ENCODE measurements around the gene GALNT16.
"Not testable (repeated sequence)": the region's sequence is repeated elsewhere in the genome, so short reads cannot be mapped to it uniquely, and the experiment has no call there.

GALNT16 gene

DNA sequence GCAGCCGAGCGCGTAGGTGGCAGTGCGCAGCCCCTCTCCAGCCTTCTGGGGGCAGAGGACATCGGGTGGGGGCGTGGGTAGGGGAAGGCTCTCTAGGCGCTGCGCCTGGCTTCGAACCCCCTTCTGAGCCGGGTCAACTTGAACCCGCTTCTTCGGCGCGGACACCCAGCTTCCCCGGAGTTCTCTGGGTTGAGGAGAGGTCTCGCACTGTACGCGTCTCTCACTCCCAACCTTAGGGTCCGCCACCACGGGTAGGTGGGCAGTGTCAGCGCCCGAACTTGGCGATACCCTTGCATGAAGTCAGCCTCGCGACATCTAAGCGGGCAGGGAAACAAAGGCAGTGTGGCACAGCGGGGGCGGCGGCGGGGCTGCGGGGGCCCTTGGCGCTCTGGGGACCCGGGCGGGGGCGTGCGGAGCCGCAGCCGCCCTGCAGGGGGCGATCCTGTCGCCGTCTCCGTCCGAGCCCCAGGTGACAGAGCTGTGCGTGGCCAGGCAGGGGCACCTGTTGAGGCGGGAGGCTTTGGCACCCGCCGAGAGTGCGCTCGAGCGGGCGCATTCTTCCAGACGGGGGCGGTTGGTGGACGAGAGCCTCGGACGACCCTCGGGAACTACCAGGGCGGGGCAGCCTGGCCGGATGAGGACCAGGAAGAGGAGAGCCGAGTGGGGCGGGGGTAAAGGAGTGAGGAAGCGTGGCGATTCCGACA lies 1.1 kb downstream of the GALNT16 start:
- DNase-seq: peak; percentile 43

DNA sequence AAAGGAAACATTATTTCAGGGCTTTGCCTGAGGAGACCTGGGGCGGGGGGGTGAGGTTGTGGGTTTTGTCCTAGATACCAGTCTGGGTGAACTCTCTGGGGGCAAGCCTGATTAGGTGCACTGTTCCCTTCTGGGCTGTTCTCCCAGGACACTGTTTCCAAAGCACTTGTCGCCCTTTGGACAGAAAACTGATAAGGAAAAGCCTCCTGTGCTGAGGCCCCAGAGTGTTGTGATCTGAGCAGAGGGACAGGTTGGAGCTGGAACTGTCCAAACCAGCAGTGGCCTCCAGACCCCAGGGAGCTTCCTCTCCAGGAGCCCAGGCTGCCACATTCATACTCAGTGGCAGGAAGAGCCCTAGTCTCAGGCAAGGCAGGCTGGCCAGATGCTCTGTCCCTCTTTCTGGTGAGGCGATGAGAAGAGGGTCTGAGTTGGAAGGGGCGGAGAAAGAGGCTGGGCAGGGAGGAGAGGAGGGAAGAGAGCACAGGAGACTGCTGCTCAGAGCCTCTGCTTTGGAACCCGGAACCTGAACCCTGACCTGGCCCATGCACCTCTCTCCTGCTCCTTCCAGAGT lies 1.9 kb downstream of the GALNT16 start:
- no peak for DNase-seq

DNA sequence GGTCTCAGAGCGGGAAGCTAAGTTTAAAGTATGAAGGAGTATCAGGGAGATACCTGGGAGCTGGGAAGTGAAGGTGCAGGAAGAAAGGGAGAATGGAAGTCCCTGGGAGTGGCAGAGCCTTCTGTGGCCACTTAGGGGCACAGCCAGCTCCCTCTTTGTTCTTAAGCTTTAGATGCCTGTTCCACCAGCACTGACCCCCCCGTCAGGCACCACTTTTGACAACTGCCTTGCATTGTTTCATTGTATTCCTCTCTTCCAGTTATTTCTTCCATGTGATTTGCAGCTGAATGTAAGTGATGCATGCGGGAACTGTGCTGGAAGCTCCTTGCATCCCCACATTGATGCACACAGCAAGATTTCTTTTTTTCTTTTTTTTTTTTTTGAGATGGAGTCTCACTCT lies 2.6 kb downstream of the GALNT16 start:
- DNase-seq: no peak

DNA sequence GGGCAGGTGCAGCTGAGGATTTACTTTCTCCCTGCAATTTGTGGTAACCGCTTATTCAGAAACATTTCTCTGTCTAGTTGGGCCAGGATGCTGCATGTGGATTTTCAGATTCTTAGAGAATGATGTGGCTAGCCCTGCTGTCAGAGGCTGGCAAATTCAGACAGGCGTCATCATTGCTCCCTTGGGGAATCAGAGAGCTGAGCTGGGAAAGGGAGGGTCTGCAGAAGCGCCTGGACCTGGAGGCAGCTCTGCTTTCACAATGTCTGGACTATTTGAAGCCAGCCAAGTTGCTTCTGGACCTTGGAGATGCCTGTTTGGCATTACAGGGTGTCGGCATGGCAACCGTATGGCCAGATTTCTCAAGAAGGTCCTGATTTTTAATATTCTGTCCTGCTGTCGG lies 3.4 kb downstream of the GALNT16 start:
- DNase-seq: peak; percentile 78

DNA sequence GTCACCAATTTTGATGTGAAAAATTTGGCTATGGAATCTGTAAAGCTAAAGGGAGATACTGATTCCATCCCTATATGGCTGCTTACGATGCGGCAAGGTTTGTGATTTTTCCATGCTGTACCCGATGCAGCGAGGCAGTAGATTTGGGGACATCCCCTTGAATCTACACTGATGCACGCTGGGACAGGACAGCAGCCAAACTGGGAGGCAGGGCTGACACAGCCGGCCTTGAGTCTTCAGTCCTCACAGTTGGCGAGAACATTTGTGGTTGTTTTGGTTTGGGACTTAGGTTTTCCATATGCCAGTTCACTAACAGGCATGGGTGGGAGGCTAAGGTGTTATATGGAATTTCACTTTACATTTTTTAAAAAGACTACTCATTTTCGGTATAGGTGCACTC lies 3.8 kb downstream of the GALNT16 start:
- DNase-seq: no peak

DNA sequence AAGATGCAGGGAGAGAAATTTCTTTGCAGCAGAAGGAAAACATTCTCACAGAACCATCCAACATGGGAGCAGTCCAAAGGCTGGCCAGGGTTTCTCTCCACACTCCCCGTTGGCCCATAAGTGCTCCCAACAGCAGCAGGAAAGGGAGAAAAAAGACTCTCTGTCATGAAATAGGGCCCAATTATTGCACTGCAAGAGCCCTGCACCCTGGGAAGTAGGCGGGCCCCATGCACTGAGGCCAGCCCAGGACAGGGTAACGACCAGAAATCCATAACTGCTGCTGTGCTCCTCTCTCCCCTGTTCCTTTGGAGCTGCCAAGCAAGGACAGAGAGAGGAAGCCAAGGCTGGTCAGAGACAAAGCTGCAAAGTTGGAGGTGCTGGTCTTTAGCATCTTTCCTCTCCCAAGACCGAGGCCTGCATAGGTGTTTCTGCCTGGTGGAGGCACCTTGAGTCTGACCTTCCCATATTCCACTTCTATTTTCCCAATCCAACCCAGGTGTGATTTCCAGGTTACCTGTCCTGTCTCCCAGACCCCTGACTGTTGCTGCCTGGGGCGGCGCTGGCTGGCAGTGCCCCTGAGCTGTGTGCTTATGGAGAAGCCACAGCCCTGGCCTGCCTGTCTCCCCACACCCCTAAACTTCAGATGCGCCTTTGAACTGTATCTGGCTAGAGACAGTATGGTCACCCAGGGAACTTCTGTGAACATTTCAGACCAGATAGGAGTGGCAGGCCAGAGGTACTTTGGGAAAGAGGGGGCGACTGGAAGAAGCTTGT lies 6.8 kb downstream of the GALNT16 start:
- no peak for DNase-seq

DNA sequence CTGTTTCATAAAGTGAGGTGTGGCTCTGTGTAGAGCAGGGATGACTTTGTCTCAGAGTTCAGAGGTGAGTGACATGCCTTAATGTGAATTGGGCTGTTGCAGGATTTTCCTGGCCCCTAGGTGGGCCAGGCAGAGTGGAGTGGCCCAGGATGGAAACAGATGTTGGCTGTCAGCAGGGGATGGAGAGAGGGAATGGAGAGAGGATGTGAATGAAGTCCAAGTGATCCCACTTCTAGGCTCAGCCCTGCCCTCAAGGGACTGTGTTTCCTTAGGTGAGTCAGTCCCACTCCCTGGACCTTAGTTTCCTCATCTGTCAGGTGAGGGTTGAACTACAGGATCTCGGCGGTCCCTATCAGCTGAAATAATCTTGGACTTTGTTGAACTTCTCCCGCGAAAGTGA lies 7.5 kb downstream of the GALNT16 start:
- no peak for DNase-seq

DNA sequence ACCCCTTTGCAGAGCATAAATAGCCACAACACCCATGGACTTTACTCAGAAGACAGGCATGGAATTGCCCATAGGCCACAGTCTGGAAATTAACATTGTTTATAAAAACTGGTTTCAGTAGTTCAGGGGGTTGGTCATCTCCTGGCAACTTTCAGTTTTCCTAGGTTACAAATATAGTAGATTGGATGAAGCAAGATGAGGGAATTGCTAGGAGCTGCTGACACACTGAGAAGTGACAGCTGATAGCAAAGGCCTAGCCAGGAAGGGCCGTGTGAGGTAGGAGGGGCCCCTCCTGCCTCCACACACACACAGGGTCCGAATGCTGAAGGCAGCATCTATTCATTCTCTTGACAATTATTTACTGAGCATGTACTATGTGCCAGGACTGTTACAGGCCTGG lies 8.3 kb downstream of the GALNT16 start:
- no peak for DNase-seq

DNA sequence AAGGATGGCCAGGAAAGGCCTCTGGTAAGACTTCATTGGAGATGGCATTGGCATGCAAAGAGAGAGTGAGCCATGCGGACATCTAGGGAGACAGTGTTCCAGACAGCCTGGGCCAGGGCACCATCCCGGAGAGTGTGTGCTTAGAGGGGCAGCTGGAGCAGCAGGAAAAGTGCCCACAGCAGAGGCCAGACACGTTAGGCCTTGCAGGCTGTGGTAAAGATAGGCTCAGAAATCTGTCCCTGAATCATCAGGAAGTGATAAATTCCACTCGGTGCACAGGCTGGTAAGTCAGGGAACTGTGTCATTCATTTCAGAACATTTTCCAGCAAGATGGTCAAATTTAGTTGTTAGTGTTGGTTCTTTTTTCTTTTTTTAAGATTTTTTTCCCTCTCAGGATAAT lies 8.8 kb downstream of the GALNT16 start:
- no peak for DNase-seq

DNA sequence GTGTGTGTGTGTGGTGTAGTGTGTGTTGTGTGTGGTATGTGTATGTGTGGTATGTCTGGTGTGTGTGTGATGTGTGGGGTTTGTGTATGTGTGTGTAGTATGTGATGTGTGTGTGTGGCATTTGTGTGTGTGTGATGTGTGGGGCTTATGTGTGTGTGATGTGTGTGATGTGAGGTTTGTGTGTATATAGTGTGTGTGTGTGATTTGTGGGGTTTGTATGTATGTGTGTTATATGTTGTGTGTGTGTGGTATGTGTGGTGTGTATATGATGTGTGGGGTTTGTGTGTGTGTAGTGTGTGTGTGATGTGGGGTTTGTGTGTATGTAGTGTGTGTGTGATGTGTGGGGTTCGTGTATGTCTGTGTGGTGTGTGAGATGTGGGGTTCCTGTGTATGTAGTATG lies 9.4 kb downstream of the GALNT16 start:
- no peak for DNase-seq

DNA sequence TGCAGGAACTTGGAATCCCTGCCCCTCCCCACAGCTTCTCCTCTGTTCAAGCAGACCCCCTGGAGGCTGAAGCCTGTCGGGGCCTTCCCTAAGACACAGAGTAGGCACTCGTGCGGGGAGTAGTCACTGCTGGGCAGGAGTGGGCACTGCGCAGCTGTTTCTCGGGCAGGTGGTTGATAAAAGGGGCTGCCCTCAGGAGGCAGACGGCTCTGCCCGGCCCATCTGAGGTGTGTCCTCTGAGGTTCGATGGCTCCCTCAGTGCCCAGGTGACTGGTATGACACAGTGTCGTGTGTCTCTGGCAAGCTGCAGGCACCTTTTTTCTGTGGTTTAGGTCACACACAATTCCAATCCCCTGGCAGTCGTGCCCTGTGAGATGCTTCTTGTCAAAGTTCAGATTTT lies 10.1 kb downstream of the GALNT16 start:
- no peak for DNase-seq

DNA sequence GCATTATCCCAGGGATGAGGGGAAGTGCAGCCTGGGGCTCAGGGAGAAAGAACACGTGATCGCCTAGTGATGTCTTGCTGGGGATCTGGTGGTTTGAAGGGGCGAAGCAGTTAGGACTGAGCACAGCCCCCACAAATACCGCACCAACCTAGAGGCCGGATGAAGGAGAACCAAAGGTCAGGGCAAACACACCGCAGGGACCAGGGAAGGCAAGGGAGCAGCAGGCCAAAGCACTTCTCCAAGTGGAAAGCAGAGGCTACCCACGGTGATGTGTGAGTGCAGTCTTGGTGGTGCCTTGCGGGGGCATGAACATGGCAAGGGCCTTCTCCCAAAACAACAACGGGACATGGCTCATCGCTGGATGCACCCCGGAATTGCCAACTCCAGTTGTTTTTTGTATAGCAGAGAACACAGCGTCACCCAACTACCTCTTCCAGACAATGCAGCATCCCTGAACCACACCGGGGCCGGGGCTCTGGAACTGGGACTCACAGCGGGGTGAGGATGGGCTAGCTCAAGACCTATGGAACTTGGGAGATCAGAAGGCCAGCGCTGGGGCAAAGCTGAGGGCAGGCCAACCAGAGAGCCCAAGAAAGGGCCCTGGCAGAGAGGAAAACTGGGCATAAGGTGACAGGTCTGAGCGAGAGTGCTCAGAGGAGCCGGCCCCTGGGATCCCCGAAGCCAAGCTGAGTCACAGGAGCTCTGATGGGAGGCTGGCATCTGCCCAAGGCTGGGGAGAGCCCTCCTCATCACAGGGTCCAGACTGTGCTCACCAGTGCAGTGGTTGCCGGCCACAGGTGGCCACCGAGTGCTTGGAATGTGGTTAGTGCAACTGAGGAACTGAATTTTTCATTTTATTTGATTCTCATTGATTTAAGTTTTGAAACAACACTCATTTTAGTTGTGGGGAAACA lies 11.1 kb downstream of the GALNT16 start:
- DNase-seq: no peak

DNA sequence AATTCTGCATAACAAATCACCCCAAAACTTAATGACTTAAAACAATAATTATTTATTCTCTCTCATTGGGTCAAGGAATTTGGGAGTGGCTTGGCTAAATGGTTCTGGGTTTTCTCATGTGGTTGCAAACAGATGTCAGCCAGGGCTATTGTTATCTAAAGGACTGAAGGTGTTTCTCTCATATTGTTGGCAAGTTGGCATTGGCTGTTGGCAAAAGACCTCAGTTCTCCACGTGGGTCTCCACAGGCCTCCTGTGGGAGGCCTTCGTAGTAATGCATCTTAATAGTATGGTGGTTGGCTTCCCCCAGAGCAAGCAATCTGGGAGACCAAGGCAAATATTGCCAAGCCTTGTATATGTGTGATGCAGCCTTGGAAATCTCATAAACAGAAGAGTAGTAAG lies 14.4 kb downstream of the GALNT16 start:
- DNase-seq: no peak

DNA sequence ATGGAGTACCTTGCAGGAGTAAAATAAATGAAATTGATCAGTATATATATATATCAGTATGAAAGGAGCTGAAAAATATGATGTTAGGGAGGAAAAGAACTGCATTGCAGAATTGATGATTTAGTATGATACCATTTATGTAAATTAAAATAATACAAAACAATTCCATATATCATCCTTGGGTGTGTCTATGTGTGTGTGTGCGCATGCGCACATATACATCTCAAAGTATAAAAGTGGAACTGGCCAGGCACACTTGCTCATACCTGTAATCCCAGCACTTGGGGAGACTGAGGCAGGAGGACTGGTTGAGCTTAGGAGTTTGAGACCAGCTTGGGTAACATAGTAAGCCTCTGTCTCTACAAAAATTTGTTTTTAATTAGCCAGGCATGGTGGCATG lies 15.4 kb downstream of the GALNT16 start:
- no peak for DNase-seq

DNA sequence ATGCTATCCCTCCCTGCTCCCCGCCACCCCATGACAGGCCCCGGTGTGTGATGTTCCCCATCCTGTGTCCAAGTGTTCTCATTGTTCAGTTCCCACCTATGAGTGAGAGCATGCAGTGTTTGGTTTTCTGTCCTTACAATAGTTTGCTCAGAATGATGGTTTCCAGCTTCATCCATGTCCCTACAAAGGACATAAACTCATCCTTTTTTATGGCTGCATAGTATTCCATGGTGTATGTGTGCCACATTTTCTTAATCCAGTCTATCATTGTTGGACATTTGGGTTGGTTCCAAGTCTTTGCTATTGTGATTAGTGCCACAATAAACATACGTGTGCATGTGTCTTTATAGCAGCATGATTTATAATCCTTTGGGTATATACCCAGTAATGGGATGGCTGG lies 17.4 kb downstream of the GALNT16 start:
- not testable (repeated sequence) for DNase-seq

DNA sequence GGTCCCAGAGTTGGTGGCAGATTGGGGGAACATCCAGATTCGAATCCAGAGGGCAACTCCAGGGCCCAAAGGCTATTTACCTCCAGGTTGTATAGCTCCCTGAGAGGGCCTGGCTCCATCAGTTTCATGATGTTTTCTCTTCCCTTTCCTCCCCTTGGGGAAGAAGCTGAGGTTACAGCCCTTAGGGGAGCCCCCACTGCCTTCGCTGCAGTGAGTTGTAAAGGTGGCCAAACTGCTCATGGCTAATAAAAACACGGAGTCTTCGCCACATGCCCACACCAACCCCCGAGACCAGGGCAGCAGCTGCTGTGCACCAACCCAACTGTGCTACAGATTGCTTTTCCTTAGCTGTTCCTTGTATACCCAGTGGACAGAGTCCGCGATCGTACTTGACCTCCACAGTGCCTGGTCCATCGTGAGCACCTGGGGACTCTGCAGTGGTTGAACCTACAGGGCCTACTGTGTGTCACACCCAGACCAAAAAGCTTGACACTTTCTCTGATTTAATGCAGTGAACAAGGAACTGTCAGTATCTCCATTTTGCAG lies 20.9 kb downstream of the GALNT16 start:
- no peak for DNase-seq

DNA sequence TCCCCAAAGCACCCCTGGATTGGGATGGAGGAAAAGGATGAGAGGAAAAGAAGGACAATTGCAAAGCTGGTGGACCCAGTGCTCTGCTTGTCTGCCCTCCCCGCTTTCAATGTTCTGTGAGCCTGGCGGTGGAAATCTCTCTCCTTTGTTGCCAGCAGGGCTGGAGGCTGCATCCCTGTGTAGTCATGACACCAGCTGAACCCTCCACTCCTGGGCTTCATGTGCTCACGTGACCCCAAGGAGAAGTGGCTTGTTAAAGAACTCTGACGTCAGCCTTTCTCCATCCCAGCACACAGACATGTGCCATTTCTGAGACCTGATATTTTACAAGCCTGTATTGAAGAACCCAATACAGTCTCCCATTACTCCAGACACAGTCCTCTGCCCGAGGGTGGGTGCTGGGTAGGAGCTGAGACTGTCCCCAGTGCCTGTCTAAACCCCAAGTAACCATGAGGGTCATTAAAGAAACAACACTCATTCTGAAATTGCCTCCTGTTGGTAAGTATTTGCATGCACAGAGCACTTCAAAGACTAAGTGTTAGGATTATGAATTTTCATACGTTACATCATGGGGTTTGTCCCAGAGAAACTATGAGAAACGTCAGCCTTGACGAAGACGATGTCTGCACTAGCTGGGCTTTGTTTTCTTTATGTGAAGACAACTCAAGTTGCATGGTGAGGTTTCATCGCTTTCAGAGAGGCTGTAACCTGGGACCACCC lies 21.7 kb downstream of the GALNT16 start:
- DNase-seq: peak; percentile 38

DNA sequence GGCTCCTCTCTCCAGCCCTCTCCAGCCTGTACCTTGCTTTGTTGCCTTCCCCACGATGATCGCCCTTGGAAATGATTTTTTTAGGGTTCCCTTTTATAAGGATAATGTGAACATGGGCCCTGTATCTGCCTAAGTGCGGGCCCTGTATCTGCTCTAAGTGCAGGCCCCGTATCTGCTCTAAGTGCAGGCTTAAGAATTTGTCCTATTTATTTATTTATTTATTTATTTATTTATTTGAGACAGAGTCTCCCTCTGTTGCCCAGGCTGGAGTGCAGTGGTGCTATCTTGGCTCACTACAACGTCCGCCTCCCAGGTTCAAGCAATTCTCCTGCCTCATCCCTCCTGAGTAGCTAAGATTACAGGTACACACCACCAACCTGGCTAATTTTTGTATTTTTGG lies 22.5 kb downstream of the GALNT16 start:
- DNase-seq: no peak

DNA sequence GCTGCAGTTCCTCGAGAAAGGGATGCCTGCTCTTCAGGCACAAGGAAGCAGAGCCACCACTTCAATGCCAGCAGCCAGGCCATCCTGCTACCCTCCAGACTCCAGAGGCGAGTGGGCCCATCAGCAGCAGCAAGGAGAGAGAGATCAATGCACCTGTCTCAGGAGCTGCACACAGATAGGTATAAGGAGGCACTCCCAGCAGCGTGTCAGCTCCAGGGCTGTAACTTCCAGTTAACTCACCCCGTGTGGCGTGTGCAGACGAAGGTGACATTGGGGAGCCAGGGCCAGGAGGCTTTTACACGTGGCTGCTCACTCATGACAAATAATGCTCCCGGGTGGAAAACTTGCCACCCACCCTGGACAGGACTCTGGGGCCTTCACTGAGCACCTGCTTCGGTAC lies 24.2 kb downstream of the GALNT16 start:
- DNase-seq: no peak

DNA sequence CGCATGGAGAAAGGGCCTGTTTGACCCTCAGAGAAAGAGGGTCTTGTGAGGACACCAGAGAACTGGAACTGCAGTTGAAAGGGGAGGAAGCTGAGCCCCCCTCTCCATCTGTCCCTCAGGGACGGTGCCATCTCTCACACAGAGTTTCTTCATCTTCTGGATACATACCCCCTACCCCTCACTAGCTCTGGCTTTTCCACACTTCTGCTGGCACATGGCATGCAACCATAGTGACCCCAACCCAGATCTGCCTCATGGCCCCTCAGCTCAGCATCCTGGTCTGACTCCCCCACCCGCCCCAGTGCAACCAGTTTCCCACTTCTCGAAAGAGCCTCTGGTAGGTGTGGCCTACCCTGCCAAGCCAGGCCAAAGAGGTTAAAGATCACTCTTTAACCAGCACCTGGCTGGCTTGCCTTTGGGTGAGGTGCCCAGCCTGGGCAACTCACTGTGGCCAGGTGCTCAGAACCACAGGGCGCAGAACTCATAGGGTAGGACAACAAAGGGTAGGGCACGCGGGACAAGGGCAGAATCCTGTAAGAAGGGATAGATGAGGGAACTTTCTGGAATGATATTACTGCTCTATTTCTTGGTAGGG lies 25.8 kb downstream of the GALNT16 start:
- DNase-seq: no peak

DNA sequence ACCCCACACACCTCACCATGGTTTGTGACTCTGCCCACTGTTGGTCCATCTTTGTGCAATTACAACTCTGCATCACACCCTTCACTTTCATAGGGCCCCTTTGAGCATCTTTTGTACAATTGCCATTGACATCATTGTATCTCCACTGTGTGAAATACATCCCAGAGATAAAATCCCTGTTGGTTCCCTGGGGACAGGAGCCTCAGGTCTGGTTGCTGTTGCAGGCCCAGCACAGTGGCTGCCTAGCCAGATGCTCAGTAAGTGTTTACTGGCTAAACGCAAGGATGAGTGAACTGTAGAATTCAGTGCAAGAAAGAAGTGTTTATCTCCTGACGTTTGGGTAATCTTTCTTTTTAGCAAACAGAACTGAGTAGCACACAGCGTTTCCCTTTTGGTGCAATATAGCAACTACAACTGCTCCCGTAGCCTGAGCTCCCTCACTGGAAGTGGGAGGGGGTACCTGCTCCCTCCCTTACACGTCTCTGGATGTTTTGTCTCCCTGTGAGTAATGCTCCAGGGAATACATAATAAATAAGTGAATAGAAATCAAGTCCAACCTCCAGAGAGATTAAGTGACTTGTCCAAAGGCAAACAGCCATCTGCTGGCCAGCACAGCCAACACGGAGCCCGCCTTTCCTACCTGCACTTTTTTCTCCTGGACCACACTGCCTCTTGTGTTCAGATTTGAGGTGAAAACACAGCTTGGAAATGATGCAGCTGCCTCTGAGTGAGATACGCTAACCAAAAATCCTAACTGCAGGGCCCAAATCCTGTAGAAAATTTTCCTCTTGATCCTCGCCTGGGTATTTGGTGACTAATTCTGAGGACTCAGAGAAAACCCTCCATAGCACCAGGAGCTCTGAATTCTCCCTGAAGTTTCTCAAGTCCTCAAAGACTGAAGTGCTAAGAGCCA lies 27.4 kb downstream of the GALNT16 start:
- peak; percentile 94 for DNase-seq
